ENCODE measurements around the gene CRB2.

GRCh38 chr9:123370108-123370507, 14.1 kb downstream of the CRB2 start:
- TF ChIP-seq POLR2AphosphoS5 (IDR thresholded peaks at IDR 0.05) (no peak), POLR2A (IDR thresholded peaks at IDR 0.05; ENCODE audit: low read depth) (no peak)
- TF ChIP-seq, protein P1, sequence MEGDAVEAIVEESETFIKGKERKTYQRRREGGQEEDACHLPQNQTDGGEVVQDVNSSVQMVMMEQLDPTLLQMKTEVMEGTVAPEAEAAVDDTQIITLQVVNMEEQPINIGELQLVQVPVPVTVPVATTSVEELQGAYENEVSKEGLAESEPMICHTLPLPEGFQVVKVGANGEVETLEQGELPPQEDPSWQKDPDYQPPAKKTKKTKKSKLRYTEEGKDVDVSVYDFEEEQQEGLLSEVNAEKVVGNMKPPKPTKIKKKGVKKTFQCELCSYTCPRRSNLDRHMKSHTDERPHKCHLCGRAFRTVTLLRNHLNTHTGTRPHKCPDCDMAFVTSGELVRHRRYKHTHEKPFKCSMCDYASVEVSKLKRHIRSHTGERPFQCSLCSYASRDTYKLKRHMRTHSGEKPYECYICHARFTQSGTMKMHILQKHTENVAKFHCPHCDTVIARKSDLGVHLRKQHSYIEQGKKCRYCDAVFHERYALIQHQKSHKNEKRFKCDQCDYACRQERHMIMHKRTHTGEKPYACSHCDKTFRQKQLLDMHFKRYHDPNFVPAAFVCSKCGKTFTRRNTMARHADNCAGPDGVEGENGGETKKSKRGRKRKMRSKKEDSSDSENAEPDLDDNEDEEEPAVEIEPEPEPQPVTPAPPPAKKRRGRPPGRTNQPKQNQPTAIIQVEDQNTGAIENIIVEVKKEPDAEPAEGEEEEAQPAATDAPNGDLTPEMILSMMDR (IDR thresholded peaks at IDR 0.05) = no peak
